Amygdala (tissue), 56 donors: Measurements from ENCODE around the gene PELI3.

Experiments
- DNase-seq, 56 donors: peaks; one replicate each; lab custom pipeline; 2025; lab: John Stamatoyannopoulos, UW

PELI3 gene

DNA sequence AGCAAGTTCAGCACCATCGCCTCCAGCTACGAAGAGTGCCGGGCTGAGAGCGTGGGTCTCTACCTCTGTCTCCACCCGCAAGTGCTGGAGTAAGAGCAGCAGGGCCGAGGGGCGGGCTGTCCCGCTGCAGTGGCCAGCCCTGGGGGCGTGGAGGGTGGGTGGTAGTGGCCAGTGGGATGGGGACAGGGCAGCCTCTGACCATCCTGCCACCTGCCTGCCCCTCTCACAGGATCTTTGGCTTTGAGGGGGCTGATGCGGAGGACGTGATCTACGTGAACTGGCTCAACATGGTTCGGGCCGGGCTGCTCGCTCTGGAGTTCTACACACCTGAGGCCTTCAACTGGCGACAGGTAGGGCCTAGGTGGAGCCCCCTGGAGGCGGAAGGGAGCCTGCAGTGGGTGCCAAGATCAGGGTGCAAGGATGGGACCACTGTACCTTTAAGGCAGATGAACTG is 28.7 kb downstream of the PELI3 start:
- no peak for DNase-seq

DNA sequence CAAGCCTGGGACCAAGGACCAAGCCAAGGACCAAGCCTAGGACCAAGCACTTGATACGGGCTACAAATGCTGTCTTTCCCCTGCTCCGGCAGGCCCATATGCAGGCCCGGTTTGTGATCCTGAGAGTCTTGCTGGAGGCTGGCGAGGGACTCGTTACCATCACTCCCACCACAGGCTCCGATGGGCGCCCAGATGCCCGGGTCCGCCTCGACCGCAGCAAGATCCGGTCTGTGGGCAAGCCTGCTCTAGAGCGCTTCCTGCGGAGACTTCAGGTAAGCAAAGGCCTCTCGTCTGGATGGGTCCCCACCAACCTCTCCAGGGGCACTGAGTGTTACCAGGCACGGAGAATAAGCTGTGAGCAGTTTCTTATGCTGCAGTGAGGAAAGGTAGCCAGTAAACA is 30.5 kb downstream of the PELI3 start:
- DNase-seq: no peak

DNA sequence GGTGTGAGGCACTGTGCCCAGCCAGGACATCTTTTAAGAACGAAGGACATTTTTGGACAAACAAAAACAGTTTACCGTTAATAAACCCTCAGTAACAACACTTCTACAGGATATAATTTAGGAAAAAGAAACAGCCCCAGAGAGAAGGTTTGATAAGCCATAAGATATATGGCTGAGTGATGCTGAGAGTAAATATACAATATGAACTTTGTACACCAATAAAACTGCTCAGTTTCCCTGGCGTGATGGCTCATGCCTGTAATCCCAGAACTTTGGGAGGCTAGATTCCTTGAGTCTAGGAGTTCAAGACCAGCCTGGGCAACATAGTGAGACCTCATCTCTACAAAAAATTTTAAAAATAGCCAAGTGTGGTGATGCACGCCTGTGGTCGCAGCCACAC is 31.8 kb downstream of the PELI3 start:
- DNase-seq: no peak

DNA sequence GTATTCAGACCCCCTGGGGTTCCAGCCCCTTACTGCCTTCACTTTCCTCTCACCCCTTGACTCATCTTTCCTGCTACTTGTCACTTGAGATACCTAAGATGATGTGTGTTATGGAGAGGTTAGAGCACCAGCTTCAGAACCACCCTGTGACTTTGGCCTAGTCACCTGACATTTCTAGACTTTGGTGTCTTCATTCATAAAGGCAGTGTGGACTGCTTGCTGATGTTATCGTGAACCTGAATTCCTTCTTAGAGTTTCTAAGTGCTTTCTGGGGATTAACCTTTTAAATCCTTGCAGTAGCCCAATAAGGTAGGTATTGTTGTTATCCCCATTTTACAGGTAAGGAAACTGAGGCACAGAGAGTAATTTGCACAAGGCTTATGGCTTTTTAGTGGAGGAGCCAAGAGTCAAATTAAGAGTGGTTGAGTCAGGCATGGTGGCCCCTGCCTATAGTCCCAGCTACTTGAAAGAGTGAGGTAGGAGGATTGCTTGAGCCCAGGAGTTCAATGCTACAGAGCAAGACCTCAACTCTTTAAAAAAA is 38.6 kb downstream of the PELI3 start:
- no peak for DNase-seq

DNA sequence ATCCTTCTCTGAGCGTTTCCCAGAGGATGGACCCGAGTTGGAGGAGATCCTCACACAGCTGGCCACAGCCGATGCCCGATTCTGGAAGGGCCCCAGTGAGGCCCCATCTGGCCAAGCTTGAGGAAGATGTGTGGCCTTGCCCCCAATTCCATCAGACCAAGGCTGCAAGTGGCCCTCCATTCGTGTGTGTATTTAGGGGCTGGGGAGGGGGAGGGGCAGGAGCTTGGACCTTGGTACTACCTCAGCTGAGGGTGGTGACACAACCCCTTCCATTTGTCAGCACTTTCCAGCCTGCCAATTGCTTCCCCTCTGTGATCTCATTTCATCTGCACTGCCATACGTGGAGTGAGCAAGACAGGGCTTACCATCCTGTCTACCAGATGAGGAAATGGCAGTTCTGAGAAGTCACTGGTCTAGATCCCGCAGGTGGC is 42.4 kb downstream of the PELI3 start:
- DNase-seq: no peak

DNA sequence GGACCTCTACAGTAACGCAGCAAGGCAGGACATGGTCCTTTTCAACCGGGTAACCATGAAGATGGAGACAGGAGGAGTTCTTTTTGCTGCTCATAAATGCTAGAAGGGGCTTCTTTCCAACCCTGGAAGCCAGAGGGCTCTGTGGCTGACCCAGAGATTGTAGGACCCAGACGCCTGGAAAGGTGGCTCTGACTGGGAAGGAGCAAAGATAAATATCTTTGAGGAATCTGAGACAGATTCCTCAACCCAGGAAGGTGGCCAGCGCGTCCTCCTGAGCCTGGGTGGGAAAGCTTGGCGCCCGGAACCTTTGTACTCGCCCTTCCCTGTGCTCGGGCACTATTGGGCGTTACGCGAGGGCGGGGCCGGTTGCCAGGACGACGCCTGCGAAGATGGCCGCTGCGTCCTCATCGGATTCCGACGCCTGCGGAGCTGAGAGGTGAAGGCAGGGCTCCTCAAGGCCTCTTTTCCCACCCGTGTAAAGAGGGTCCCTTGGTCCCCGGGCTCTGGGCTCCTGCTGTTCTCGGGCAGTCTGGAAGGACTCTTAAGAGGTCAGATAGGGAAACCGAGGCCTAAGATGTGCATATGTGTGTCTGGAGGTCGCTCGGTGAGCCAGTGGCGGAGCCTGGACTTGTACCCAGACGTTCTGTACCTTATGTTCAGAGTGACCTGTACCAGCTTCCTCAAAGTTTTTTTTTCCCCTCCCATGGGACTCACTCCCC is 43.7 kb downstream of the PELI3 start, which contains the start of gene BBS1:
Gene BBS1, plus strand, starts transcription at position 365 of the 719 bp plus-strand sequence. Its CDS starts 25 bp downstream, at position 390.
- DNase-seq: peak in 54 of 56 donors; percentile 25 to 87 (median 70)

DNA sequence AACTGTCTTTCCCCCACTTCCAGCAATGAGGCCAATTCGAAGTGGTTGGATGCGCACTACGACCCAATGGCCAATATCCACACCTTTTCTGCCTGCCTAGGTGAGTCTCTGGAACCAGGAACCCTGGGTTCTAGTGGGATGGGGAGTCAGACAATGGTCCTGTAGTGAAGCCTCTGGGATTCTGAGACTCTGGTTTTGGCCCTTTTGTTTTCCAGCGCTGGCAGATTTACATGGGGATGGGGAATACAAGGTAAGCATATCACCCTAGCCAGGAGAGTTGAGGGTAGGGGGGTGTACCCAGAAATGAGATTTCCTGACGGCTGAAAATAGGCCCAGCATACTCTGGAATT is 44.3 kb downstream of the PELI3 start:
- DNase-seq: no peak

DNA sequence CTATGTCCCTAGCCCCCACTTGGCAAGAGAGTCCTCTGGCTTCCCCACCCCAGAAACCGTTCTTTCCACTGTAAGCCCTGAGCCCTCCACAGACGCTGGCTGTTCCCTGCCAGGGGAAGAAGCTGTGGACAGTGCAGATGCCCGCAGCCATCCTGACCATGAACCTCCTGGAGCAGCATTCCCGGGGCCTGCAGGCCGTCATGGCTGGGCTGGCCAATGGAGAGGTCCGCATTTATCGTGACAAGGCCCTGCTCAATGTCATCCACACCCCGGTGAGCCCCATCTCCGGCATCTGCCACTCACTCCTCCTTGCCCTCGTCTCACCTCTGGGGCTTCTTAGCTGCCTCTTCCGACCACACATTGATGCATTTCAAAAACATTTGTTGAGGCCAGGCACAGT is 56.9 kb downstream of the PELI3 start:
- no peak for DNase-seq

DNA sequence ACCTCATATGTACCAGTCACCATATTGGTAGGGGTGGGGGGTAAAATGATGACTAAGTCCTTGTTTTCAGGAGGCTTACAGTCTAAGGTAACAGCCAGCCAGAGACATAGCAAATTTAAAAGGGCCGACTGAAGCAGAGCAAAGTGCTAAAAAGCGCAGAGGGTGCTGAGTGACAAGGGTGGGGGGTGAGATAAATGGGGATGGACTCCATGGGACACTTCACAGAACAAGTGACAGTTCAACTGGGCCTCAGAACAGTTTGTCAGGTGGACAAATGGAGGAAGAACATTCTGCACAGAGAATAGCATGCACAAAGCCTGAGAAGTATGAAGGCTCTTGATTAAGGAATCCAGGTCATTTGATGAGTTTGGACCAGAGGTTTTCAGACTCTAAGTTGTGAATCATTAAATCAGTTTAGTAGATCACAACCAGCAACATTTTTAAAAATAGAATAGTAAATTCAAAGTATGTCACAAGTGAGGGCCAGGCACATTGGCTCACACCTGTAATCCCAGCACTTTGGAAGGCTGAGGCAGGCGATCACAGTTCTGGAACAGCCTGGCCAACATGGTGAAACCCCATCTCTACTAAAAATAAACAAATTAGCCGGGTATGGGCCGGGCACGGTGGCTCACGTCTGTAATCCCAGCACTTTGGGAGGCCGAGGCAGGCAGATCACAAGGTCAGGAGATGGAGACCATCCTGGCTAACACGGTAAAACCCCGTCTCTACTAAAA is 57.8 kb downstream of the PELI3 start:
- no peak for DNase-seq
